Trophoblast cell (in vitro differentiated cells and primary cell): ENCODE measurements around the gene ATP6V0E2.

ENCODE experiments used
- DNase-seq, 2 donors: peaks; one replicate each; pipeline ENCODE4 v3.0.0-alpha.2; 2016
- H2AFZ ChIP-seq: 2 replicates; pipeline ENCODE4 v1.6.1; 2013; ENCODE audit warnings: low read length, moderate library complexity, mild to moderate bottlenecking; ENCODE audit not compliant: insufficient read depth, poor library complexity
- H2AK5ac ChIP-seq: 2 replicates; pipeline ENCODE4 v1.6.1; 2013; ENCODE audit warnings: mild to moderate bottlenecking, low read length
- H2BK120ac ChIP-seq: 2 replicates; pipeline ENCODE4 v1.6.1; 2013; ENCODE audit warnings: low read length, mild to moderate bottlenecking, moderate library complexity; ENCODE audit not compliant: insufficient read depth, poor library complexity
- H2BK12ac ChIP-seq: 2 replicates; pipeline ENCODE4 v1.6.1; 2013; ENCODE audit warnings: mild to moderate bottlenecking, low read length, moderate library complexity
- H2BK5ac ChIP-seq: 2 replicates; pipeline ENCODE4 v1.6.1; 2013; ENCODE audit warnings: low read length, low read depth, moderate library complexity, mild to moderate bottlenecking; ENCODE audit not compliant: poor library complexity
- H3K14ac ChIP-seq: 2 replicates; pipeline ENCODE4 v1.6.1; 2013; ENCODE audit warnings: mild to moderate bottlenecking, low read length
- H3K18ac ChIP-seq: 2 replicates; pipeline ENCODE4 v1.6.1; 2013; ENCODE audit warnings: mild to moderate bottlenecking, low read length
- H3K23ac ChIP-seq: 2 replicates; pipeline ENCODE4 v1.6.1; 2013; ENCODE audit warnings: low read length
- H3K27ac ChIP-seq: 2 replicates; pipeline ENCODE4 v1.5.1; 2013; ENCODE audit warnings: low read depth, mild to moderate bottlenecking, inconsistent platforms, low read length, moderate library complexity
- H3K27me3 ChIP-seq: 2 replicates; pipeline ENCODE4 v1.6.1; 2013; ENCODE audit warnings: inconsistent platforms, mild to moderate bottlenecking, low read length, moderate library complexity; ENCODE audit not compliant: insufficient read depth
- H3K36me3 ChIP-seq, 2 experiments: 1 replicate in 1 of 2; 2 replicates in 1 of 2; pipeline ENCODE4 v1.6.1; 2013; ENCODE audit warnings: low read length in 2 of 2, mild to moderate bottlenecking in 2 of 2, moderate library complexity in 1 of 2; ENCODE audit not compliant: insufficient read depth in 2 of 2, control insufficient read depth in 1 of 2
- H3K4ac ChIP-seq: 2 replicates; pipeline ENCODE4 v1.6.1; 2013; ENCODE audit warnings: low read depth, mild to moderate bottlenecking, low read length, moderate library complexity
- H3K4me1 ChIP-seq, 2 experiments: 1 replicate in 1 of 2; 2 replicates in 1 of 2; pipeline ENCODE4 v1.6.1; 2013; ENCODE audit warnings: low read length in 2 of 2, mild to moderate bottlenecking in 2 of 2, moderate library complexity in 1 of 2; ENCODE audit not compliant: insufficient read depth in 2 of 2, control insufficient read depth in 1 of 2
- H3K4me2 ChIP-seq: 2 replicates; pipeline ENCODE4 v1.6.1; 2013; ENCODE audit warnings: inconsistent platforms, mild to moderate bottlenecking, low read length, moderate library complexity
- H3K4me3 ChIP-seq: 2 replicates; pipeline ENCODE4 v1.5.1; 2013; ENCODE audit warnings: mild to moderate bottlenecking, low read depth, low read length, inconsistent platforms
- H3K79me1 ChIP-seq: one replicate; pipeline ENCODE4 v1.6.1; 2013; ENCODE audit warnings: low read length
- H3K79me2 ChIP-seq: 2 replicates; pipeline ENCODE4 v1.6.1; 2013; ENCODE audit warnings: low read length, mild to moderate bottlenecking; ENCODE audit not compliant: control insufficient read depth, insufficient read depth, poor library complexity
- H3K9ac ChIP-seq: 2 replicates; pipeline ENCODE4 v1.6.1; 2013; ENCODE audit warnings: mild to moderate bottlenecking, low read length
- H3K9me3 ChIP-seq: 2 replicates; pipeline ENCODE4 v1.6.1; 2013; ENCODE audit warnings: low read depth, mild to moderate bottlenecking, control low read depth, inconsistent platforms, low read length; ENCODE audit not compliant: insufficient read depth
- H4K12ac ChIP-seq: 2 replicates; pipeline ENCODE4 v1.6.1; 2013; ENCODE audit warnings: low read depth, mild to moderate bottlenecking, low read length, moderate library complexity
- H4K8ac ChIP-seq: 2 replicates; pipeline ENCODE4 v1.6.1; 2013; ENCODE audit warnings: low read depth, mild to moderate bottlenecking, low read length, moderate library complexity
- H4K91ac ChIP-seq: one replicate; pipeline ENCODE4 v1.6.1; 2013; ENCODE audit warnings: low read depth, mild to moderate bottlenecking, low read length, moderate library complexity
- WGBS: extraction: QIAGEN DNeasy Blood & Tissue Kit; methylation state at CpG from one replicate; pipeline ENCODE4 v1.1.7; 2013; ENCODE audit warnings: missing lambda C conversion rate; ENCODE audit not compliant: insufficient read length, insufficient coverage; ENCODE audit errors: extremely low coverage; 5-methylcytosine and 5-hydroxymethylcytosine counted together

ATP6V0E2 gene

GRCh38 chr7:149854611-149855360 lies 19.0 kb upstream of the ATP6V0E2 start:
- Histone ChIP-seq H2BK120ac (no peak overlapping the region), H3K4me2 (no peak overlapping the region), H3K14ac (no peak overlapping the region), H3K23ac (no peak overlapping the region), H3K27ac (no peak overlapping the region), H3K9me3 (peaks cover 1% of the 10 kb centered on the region), H4K8ac (no peak overlapping the region), H3K4ac (no peak overlapping the region), H3K18ac (no peak overlapping the region), H3K79me1 (no peaks in the 10 kb centered on the region), H2BK5ac (no peak overlapping the region), H3K4me1 (peaks cover 12 to 14% of the 10 kb centered on the region in 2 experiments), H3K27me3 (no peaks in the 10 kb centered on the region), H2BK12ac (no peak overlapping the region), H3K9ac (no peak overlapping the region), H4K12ac (no peak overlapping the region), H2AFZ (no peak overlapping the region), H3K4me3 (no peak overlapping the region), H3K36me3 (no peaks in the 10 kb centered on the region), H3K79me2 (no peaks in the 10 kb centered on the region), H4K91ac (no peak overlapping the region), H2AK5ac (no peak overlapping the region)
- WGBS = no CpG with 5 or more reads among the region's 13 CpGs
- no peak for DNase-seq

- H3K4me1 ChIP-seq = peaks cover 12 to 14% of the 10 kb centered on the region in 2 experiments
- H3K9me3 ChIP-seq = peaks cover 1% of the 10 kb centered on the region
- H3K79me2 ChIP-seq = no peaks in the 10 kb centered on the region
- no peak overlapping the region for H3K4me2 ChIP-seq
- no peak overlapping the region for H2AFZ ChIP-seq
- H2BK120ac ChIP-seq = no peak overlapping the region
- no peak for DNase-seq
- H3K36me3 ChIP-seq = no peaks in the 10 kb centered on the region
- H3K4me3 ChIP-seq = no peak overlapping the region
- WGBS = no CpG with 5 or more reads among the region's 16 CpGs
- H3K27ac ChIP-seq = no peak overlapping the region
- H2BK12ac ChIP-seq = no peak overlapping the region
- no peak overlapping the region for H4K8ac ChIP-seq
- no peak overlapping the region for H3K14ac ChIP-seq
- no peak overlapping the region for H2BK5ac ChIP-seq
- H3K18ac ChIP-seq = no peak overlapping the region
- H3K23ac ChIP-seq = no peak overlapping the region
- H4K12ac ChIP-seq = no peak overlapping the region
- no peaks in the 10 kb centered on the region for H3K27me3 ChIP-seq
- H4K91ac ChIP-seq = no peak overlapping the region
- H3K4ac ChIP-seq = no peak overlapping the region
- H2AK5ac ChIP-seq = no peak overlapping the region
- no peaks in the 10 kb centered on the region for H3K79me1 ChIP-seq
- H3K9ac ChIP-seq = no peak overlapping the region
Measured at GRCh38 chr7:149855361-149856305, 18.1 kb upstream of the ATP6V0E2 start.

- Histone ChIP-seq H3K36me3 (no peaks in the 10 kb centered on the region), H2AFZ (no peak overlapping the region), H2BK5ac (no peak overlapping the region), H2AK5ac (no peak overlapping the region), H3K4me3 (no peak overlapping the region), H3K18ac (no peak overlapping the region), H4K91ac (no peak overlapping the region), H3K79me2 (no peaks in the 10 kb centered on the region), H3K4ac (no peak overlapping the region), H3K14ac (no peak overlapping the region), H4K8ac (no peak overlapping the region), H3K23ac (no peak overlapping the region), H3K9ac (no peak overlapping the region), H3K79me1 (no peaks in the 10 kb centered on the region), H3K27ac (no peak overlapping the region), H4K12ac (no peak overlapping the region), H3K9me3 (peaks cover 1% of the 10 kb centered on the region), H3K4me1 (peaks cover 12 to 14% of the 10 kb centered on the region in 2 experiments), H3K27me3 (no peaks in the 10 kb centered on the region), H2BK12ac (no peak overlapping the region), H2BK120ac (no peak overlapping the region), H3K4me2 (no peak overlapping the region)
- WGBS = no CpG with 5 or more reads among the region's 8 CpGs
- no peak for DNase-seq
Measured at GRCh38 chr7:149856583-149856982, 17.2 kb upstream of the ATP6V0E2 start.

- peaks cover 0 to 2% of the 10 kb centered on the region in 2 experiments for H3K36me3 ChIP-seq
- H3K4me1 ChIP-seq = peaks cover 11 to 14% of the 10 kb centered on the region in 2 experiments
- H3K27me3 ChIP-seq = no peaks in the 10 kb centered on the region
- H3K4me3 ChIP-seq = no peak overlapping the region
- H4K8ac ChIP-seq = no peak overlapping the region
- no peak overlapping the region for H3K23ac ChIP-seq
- H4K12ac ChIP-seq = no peak overlapping the region
- H4K91ac ChIP-seq = no peak overlapping the region
- no peak overlapping the region for H3K9ac ChIP-seq
- H3K79me2 ChIP-seq = no peaks in the 10 kb centered on the region
- no peak overlapping the region for H3K4me2 ChIP-seq
- no peak overlapping the region for H2BK120ac ChIP-seq
- WGBS = no CpG with 5 or more reads among the region's 6 CpGs
- DNase-seq = no peak
- no peaks in the 10 kb centered on the region for H3K9me3 ChIP-seq
- H2AK5ac ChIP-seq = no peak overlapping the region
- H2BK5ac ChIP-seq = no peak overlapping the region
- H3K4ac ChIP-seq = no peak overlapping the region
- H3K27ac ChIP-seq = no peak overlapping the region
- H2AFZ ChIP-seq = no peak overlapping the region
- no peaks in the 10 kb centered on the region for H3K79me1 ChIP-seq
- H3K18ac ChIP-seq = no peak overlapping the region
- H2BK12ac ChIP-seq = no peak overlapping the region
- H3K14ac ChIP-seq = no peak overlapping the region
Measured at GRCh38 chr7:149859369-149859768, 14.4 kb upstream of the ATP6V0E2 start.
